Right cardiac atrium (tissue), 5 donors: Measurements from ENCODE around the gene TRIM31. TPM values are rescaled to one million over a fixed set of nuclear protein-coding genes. Genes with fewer than 3 reads are reported as not detected.

Experiments used
- ATAC-seq, 2 donors: fragments of 200-7000 bp; cut with Tn5 transposase; one replicate each; pipeline versions ENCODE4 v1.8.0 to v1.9.1; 2020; ENCODE audit warnings: moderate library complexity in 2 of 2, mild to moderate bottlenecking in 1 of 2
- DNase-seq, 3 donors: peaks; one replicate each; pipeline ENCODE4 v3.0.0-alpha.2; 2020
- H3K27ac ChIP-seq: one replicate; pipeline ENCODE4 v1.5.1; 2013; ENCODE audit warnings: mild to moderate bottlenecking, low read length, control low read depth, moderate library complexity
- H3K27me3 ChIP-seq: one replicate; pipeline ENCODE4 v1.6.1; 2013; ENCODE audit not compliant: control insufficient read depth, insufficient read depth
- H3K4me1 ChIP-seq: one replicate; pipeline ENCODE4 v1.6.1; 2013; ENCODE audit warnings: low read length; ENCODE audit not compliant: control insufficient read depth, insufficient read depth
- H3K4me3 ChIP-seq: one replicate; pipeline ENCODE4 v1.5.1; 2013; ENCODE audit warnings: low read length, control low read depth
- H3K9me3 ChIP-seq: one replicate; pipeline ENCODE4 v1.6.1; 2013; ENCODE audit warnings: low read length; ENCODE audit not compliant: control insufficient read depth
- WGBS: extraction: QIAGEN DNeasy Blood & Tissue Kit; methylation state at CpG from one replicate; pipeline ENCODE4 v1.1.7; 2013; 5-methylcytosine and 5-hydroxymethylcytosine counted together
- intact Hi-C, 4 donors: fragments of 100-400 bp; cut with DNase I; formaldehyde crosslinking; loops; one replicate each; pipeline versions ENCODE4 v1.11.0 to v1.14.0; 2022 to 2023
- long read RNA-seq, 4 donors: library from polyadenylated mRNA; unstranded; transcript quantifications; one replicate each; pipeline ENCODE4 v2.0.0, GENCODE V29; 2020 to 2021
- polyA plus RNA-seq: library from polyadenylated mRNA; stranded (reverse); fragments of 200-250 nt; gene quantifications from one replicate; pipeline ENCODE4 v1.2.3, GENCODE V29; 2013
- total RNA-seq, 4 donors: library from RNA; stranded (reverse); fragmentation: NEBNext Ultra II Directional; extraction: Animal tissue kit (Norgen Biotek cat#: 25700); gene quantifications; one replicate each; pipeline ENCODE4 v1.2.1, GENCODE V29; 2021
- donor health status: healthy with polysubstance abuse.
- donor health status: DM: no; HTN: yes; CAD: no.
- donor health status: DM: no; HTN: no; CAD: no.
- donor health status: DM: no; HTN: yes; CAD: no; lungs with severe emphysema.
- donor health status: DM: yes; HTN: yes; CAD: no.

TRIM31 gene, protein sequence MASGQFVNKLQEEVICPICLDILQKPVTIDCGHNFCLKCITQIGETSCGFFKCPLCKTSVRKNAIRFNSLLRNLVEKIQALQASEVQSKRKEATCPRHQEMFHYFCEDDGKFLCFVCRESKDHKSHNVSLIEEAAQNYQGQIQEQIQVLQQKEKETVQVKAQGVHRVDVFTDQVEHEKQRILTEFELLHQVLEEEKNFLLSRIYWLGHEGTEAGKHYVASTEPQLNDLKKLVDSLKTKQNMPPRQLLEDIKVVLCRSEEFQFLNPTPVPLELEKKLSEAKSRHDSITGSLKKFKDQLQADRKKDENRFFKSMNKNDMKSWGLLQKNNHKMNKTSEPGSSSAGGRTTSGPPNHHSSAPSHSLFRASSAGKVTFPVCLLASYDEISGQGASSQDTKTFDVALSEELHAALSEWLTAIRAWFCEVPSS
- not detected for total RNA-seq
- polyA plus RNA-seq, result not detected
- long read RNA-seq, donor 1, result 0 reads
- long read RNA-seq, donor 2, result 0 reads
- long read RNA-seq, donor 3, result 0 reads
- long read RNA-seq, donor 4, result 0 reads

DNA sequence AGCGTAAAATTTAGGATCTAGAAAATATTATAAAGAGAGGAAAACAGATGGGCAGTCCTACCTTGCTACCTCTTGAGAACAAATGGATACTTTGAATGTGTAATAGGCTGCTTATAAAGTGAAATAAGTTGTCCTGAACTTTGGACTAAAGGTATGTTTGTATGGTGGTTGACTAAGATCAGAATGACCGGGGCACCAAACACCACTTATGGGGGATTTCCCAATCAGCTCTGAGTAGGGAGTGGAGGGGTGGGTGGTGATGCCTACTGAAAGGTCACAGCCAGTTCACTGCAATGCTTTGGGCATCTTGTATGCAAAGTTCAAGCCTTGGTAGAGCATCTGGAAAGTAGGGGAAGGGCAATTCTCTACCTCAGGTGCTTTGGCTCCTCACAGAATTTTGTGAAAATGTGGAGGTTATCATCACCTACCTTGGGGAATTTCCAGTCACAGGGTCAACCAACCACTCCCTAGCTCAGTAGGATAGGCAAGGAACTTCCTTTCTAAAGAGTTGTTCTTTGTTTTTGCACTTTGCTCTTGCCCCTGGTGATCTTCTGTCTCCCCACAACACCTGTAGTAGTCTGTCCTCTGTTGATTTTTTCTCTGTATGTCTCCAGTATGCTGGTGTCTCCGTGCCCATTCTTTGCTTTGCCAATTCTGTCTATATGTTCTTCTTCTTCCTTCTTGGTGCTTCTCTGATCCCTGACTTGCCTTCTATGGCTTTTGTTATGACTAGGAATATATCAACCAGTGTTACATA, at the start of gene TRIM31:
Gene TRIM31, minus strand, starts transcription at position 88 of the 757 bp plus-strand sequence. CDS start 285 bp downstream, outside the sequence.
- intact Hi-C loops, result no loop called here
- Histone ChIP-seq H3K9me3 (no peaks in the 10 kb centered on the region), H3K27me3 (peaks cover 2% of the 10 kb centered on the region), H3K27ac (no peak within 1 kb of the TSS), H3K4me3 (no peak within 1 kb of the TSS), H3K4me1 (no peaks in the 10 kb centered on the region)
- no peak for DNase-seq
- no peak for ATAC-seq
- WGBS, result 78% methylated on average over 3 of the region's 3 CpGs

DNA sequence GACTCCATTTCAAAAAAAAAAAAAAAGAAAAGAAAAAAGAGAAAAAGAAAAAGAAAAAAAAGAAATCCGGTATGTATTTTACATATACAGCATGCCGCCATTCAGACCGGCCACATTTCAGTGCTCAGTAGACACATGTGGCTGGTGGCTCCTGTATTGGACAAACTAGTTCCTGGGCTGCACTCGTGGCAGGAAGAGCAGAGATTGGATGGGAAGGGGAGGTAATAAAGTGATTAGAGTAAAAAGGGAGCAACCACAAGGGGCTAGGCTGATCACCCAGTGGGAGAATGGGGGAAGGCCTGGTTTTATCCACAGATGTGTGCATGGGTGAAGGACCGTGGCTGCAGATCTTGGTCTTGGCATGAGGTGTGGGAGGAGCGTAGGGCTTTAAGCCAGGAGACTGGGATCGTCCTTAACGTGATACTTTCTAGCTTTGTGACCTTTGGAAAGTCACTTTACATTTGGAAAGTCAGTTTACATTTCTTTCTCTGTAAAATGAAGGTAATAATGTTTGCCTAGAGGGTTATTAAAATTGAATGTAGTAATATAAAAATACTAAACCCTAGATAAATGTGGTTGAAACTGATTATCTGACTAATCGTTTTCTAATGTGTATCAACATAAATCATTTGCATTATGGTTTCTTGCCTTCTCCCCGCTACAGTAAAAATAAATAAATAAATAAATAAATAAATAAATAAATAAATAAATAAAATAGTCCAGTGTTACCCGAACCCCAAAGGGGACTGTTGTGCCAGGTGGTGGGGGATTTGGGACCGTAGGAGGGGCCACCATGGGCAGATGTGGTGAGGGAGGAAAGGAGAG, 49.6 kb upstream of the TRIM31 start:
- H3K27me3 ChIP-seq, result no peaks in the 10 kb centered on the region
- intact Hi-C loops, result no loop called here
- H3K9me3 ChIP-seq, result no peaks in the 10 kb centered on the region
- H3K4me3 ChIP-seq, result no peak overlapping the region
- no peak for ATAC-seq
- H3K27ac ChIP-seq, result no peak overlapping the region
- no peaks in the 10 kb centered on the region for H3K4me1 ChIP-seq
- no peak for DNase-seq
- 82% methylated on average over 12 of the region's 12 CpGs for WGBS

DNA sequence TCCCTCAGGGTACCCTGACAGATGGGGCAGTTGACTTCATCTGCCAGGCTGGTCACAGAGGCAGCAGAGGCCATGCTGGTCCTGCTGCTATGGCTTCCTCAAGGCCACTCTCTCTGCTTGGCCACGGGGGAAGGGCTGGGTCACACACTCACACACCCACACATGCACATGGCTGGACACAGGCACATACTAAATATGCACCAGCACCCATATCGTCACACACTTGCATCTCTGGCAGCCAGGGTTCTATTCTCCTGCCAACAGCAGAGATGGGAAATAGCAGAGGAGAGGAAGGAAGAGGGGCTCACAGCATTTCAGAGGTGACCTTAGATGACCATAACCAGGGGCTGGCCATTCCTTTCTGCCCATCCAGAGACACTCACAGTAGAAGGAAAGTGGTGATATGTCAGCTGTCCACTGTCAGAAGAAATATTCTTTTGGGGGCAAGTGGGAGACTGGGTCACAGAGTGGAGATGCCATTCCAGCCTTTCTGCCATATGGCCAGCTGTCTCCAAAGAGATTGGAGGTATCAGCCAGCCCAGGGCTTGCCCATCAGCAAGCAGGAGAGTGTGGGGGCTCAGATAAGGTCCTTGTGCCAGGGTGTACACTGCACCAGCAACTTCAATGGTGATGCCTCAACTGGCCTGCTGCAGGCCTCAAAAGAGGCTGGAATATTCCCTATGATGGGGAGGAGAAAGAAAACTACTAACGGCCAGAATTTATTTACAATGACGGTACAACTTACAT, 48.1 kb upstream of the TRIM31 start, which contains the start of gene TRIM10:
Gene TRIM10, minus strand, starts transcription at position 427 of the 747 bp plus-strand sequence. Its CDS starts 353 bp downstream, at position 74.
- no peak within 1 kb of the TSS for H3K4me3 ChIP-seq
- DNase-seq, result no peak
- H3K27ac ChIP-seq, result no peak within 1 kb of the TSS
- no peaks in the 10 kb centered on the region for H3K9me3 ChIP-seq
- intact Hi-C loops, result no loop called here
- 69% methylated on average over 4 of the region's 4 CpGs for WGBS
- H3K4me1 ChIP-seq, result peaks cover 2% of the 10 kb centered on the region
- ATAC-seq, result no peak
- H3K27me3 ChIP-seq, result no peaks in the 10 kb centered on the region

DNA sequence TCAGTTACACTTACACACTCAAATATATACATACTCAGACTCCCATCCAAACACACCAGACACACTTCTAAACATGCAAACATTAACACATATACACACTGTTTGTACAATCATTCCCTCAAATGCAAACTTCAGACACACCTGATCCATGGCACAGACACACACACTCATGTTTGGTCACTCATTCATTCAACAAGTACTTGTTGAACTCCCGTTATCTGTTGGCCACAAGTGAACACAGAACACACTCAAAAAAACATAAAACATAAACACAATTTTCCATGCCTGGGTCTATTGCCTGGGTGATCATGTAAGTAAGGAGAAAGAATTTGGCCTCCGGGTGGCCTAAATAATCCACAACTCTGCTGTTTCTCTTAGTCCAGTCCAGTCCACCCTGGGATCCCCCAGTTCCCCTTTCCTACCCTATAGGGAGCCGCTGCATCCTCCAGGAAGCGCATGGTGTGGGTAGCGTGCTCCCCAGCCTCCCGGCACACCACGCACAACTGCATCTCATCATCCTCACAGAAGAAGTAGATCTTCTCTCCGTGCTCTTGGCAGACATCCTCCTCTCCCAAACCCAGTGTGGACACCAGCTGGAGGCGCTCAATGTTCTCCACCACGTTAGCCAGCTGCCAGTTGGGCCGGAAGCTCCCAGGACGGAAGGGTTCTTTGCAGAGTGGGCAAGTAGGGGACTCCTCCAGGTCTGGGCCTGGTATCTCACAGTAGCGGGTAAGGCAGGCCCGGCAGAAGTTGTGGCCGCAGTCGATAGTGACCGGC, 47.3 kb upstream of the TRIM31 start:
- peaks cover 2% of the 10 kb centered on the region for H3K4me1 ChIP-seq
- H3K27ac ChIP-seq, result no peak overlapping the region
- intact Hi-C loops, result no loop called here
- WGBS, result 91% methylated on average over 17 of the region's 17 CpGs
- H3K27me3 ChIP-seq, result no peaks in the 10 kb centered on the region
- DNase-seq (no peak), ATAC-seq (no peak)
- H3K9me3 ChIP-seq, result no peaks in the 10 kb centered on the region
- no peak overlapping the region for H3K4me3 ChIP-seq

DNA sequence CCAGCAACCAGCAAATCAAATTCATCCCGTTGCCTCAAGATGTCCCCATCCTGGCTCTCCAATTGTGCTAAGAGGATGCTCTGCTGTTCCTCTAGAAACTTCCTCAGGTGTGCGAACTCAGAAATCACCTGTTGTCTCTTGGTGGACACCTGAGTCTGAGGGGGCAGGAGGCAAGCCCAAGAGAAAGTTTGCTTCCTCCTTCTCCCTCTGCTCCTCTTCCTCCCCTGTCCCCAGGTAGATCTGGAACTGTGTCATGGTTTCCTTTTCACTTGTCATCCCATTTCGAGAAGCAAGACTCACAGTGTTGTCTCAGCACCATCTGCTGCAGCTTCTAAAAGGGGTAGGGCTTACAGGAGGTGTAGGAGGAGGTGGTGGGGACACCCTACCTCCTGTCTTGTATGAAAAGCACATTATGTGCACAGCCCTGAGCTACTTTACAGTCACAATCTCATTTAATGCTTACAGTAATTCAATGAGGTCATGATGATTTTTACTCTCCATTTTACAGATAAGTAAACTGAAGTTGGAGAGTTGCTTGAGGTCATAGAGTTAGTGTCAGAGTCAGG, 45.7 kb upstream of the TRIM31 start:
- no peaks in the 10 kb centered on the region for H3K27me3 ChIP-seq
- no peak for DNase-seq
- peaks cover 2% of the 10 kb centered on the region for H3K4me1 ChIP-seq
- no peak for ATAC-seq
- intact Hi-C loops, result no loop called here
- WGBS, result 68% methylated on average over 3 of the region's 3 CpGs
- no peak overlapping the region for H3K4me3 ChIP-seq
- no peaks in the 10 kb centered on the region for H3K9me3 ChIP-seq
- no peak overlapping the region for H3K27ac ChIP-seq

DNA sequence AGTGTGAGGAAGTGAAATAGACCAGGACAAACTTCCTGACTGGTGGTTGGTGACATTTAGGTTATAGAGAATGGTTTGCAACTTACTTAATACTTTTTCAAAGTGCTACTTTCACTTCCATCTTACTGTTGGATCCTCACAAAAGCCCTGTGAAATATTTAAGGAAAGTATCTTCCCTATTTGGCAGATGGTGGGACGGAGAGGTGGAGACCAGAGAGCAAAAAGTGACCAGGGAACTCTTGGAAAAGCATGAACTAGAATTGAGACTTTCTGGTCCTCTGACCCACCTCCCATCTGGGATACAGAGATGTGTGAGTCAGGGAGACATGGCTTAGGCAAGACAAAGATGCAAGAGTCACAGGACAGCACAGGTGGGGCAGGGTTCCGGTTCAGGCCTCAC, 45.1 kb upstream of the TRIM31 start:
- 81% methylated on average over 2 of the region's 2 CpGs for whole genome bisulfite sequencing
- DNase-seq, result no peak
- H3K27ac ChIP-seq, result no peak overlapping the region

DNA sequence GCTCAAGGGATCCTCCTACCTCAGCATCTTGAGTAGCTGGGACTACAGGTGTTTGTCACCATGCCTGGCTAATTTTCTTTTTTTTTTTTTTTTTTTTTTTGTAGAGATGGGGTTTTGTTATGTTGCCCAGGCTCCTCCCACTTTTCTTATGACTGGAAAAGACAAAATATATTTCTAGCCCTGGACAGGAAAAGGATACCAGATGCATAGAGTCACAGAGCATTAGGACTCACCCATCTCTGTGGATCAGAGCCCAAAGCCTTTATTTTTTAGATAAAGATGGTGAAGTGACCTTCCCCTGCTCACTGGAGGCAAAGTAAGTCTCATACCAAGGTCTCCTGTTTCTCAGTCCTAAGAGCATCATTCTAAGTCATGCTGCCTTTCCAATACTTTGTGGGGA, 44.7 kb upstream of the TRIM31 start:
- no peak for ATAC-seq
- no peaks in the 10 kb centered on the region for H3K27me3 ChIP-seq
- H3K4me1 ChIP-seq, result peaks cover 2% of the 10 kb centered on the region
- DNase-seq, result no peak
- no peaks in the 10 kb centered on the region for H3K9me3 ChIP-seq
- no peak overlapping the region for H3K4me3 ChIP-seq
- no peak overlapping the region for H3K27ac ChIP-seq
- intact Hi-C loops, result no loop called here

More for the DNA sequence above, 45.1 kb upstream of the TRIM31 start:
- no peaks in the 10 kb centered on the region for H3K27me3 ChIP-seq
- no peak for ATAC-seq
- H3K4me3 ChIP-seq, result no peak overlapping the region
- intact Hi-C loops, result no loop called here
- H3K4me1 ChIP-seq, result peaks cover 2% of the 10 kb centered on the region
- no peaks in the 10 kb centered on the region for H3K9me3 ChIP-seq

DNA sequence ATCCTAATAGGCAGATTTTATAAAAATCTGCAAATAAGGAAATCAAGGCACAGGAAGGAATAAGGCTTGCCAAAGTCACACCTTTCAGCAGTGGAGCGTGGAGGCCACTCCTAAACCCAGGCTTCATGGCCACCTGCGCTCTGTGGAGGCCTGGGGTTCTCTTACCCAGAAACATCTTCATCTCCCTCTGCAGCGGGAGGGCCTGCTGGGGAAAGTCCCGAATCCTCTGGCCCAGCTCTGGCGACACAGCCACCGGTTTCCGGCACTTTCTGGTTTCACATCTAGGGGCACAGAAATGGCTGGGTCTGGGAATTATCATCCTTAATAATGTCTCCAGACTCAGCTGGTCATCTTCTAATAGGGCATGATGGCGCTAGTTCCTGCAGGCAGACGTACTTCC, 43.9 kb upstream of the TRIM31 start:
- no peak for ATAC-seq
- Histone ChIP-seq H3K9me3 (no peaks in the 10 kb centered on the region), H3K27me3 (no peaks in the 10 kb centered on the region), H3K4me3 (no peak overlapping the region), H3K27ac (no peak overlapping the region), H3K4me1 (peaks cover 2% of the 10 kb centered on the region)
- DNase-seq, result no peak
- intact Hi-C loops, result no loop called here
- 88% methylated on average over 9 of the region's 9 CpGs for WGBS

DNA sequence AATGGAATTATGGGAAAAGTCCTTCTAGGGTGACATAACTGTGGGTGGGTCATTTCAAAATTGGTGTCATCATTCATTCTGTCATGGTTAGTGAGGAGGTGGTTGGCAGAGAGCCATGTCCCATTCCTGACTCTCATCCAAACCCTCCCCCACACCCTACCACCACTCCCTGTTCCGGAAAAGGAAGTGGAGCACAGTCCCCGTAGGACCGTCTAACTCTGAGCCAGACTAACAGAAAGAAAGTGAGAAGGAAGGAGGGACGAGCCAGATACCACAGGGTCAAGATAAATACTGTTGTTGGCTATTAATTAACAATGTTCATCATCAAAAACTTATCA, 43.3 kb upstream of the TRIM31 start:
- Histone ChIP-seq H3K4me3 (no peak overlapping the region), H3K27me3 (no peaks in the 10 kb centered on the region), H3K9me3 (no peaks in the 10 kb centered on the region), H3K27ac (no peak overlapping the region), H3K4me1 (peaks cover 2% of the 10 kb centered on the region)
- intact Hi-C loops, result no loop called here
- WGBS, result 9% methylated on average over 4 of the region's 4 CpGs
- DNase-seq, result peak in 2 of 3 donors; percentile 71 to 72
- peak; percentile 71 to 93 for ATAC-seq
